ENCODE results near the gene SP140L.
"Not testable (repeated sequence)": the region's sequence is repeated elsewhere in the genome, so short reads cannot be mapped to it uniquely, and the experiment has no call there.

SP140L gene

GRCh38 chr2:230382108-230382507 lies 55.1 kb downstream of the SP140L start:
- DNase-seq (ENCODE audit: low spot score), result no peak
- in situ Hi-C loops (cut with MboI; ENCODE audit: low pct_unique_long_range_greater_than_20kb, low sequenced_read_pairs, unreplicated experiment), result no loop called here
- no peak for TF ChIP-seq CTCF (IDR thresholded peaks at IDR 0.05; ENCODE audit: extremely low read depth, insufficient read depth, missing control alignments)

- no peak for DNase-seq (ENCODE audit: low spot score)
- no peak for TF ChIP-seq CTCF (IDR thresholded peaks at IDR 0.05; ENCODE audit: extremely low read depth, insufficient read depth, missing control alignments)
- in situ Hi-C loops (cut with MboI; ENCODE audit: low pct_unique_long_range_greater_than_20kb, low sequenced_read_pairs, unreplicated experiment), result no loop called here
These were observed 56.5 kb downstream of the SP140L start for GRCh38 chr2:230383453-230383852.

- DNase-seq (ENCODE audit: low spot score), result no peak
- in situ Hi-C loops (cut with MboI; ENCODE audit: low pct_unique_long_range_greater_than_20kb, low sequenced_read_pairs, unreplicated experiment), result no loop called here
- TF ChIP-seq CTCF (IDR thresholded peaks at IDR 0.05; ENCODE audit: extremely low read depth, insufficient read depth, missing control alignments), result no peak
These were observed 58.0 kb downstream of the SP140L start for GRCh38 chr2:230384986-230385385.

- in situ Hi-C loops (cut with MboI; ENCODE audit: low pct_unique_long_range_greater_than_20kb, low sequenced_read_pairs, unreplicated experiment), result no loop called here
- no peak for DNase-seq (ENCODE audit: low spot score)
- TF ChIP-seq CTCF (IDR thresholded peaks at IDR 0.05; ENCODE audit: extremely low read depth, insufficient read depth, missing control alignments), result no peak
These were observed 67.3 kb downstream of the SP140L start for GRCh38 chr2:230394301-230394700.

- in situ Hi-C loops (cut with MboI; ENCODE audit: low pct_unique_long_range_greater_than_20kb, low sequenced_read_pairs, unreplicated experiment); DNase-seq (ENCODE audit: low spot score): not testable (repeated sequence)
These were observed 71.7 kb downstream of the SP140L start for GRCh38 chr2:230398698-230399097.

- no peak for DNase-seq (ENCODE audit: low spot score)
- in situ Hi-C loops (cut with MboI; ENCODE audit: low pct_unique_long_range_greater_than_20kb, low sequenced_read_pairs, unreplicated experiment), result no loop called here
- no peak for TF ChIP-seq CTCF (IDR thresholded peaks at IDR 0.05; ENCODE audit: extremely low read depth, insufficient read depth, missing control alignments)
These were observed 73.0 kb downstream of the SP140L start for GRCh38 chr2:230400041-230400440.

GRCh38 chr2:230400454-230400853 lies 73.5 kb downstream of the SP140L start:
- no peak for TF ChIP-seq CTCF (IDR thresholded peaks at IDR 0.05; ENCODE audit: extremely low read depth, insufficient read depth, missing control alignments)
- DNase-seq (ENCODE audit: low spot score), result no peak
- in situ Hi-C loops (cut with MboI; ENCODE audit: low pct_unique_long_range_greater_than_20kb, low sequenced_read_pairs, unreplicated experiment), result no loop called here

GRCh38 chr2:230401026-230401425 lies 74.0 kb downstream of the SP140L start:
- DNase-seq (ENCODE audit: low spot score); in situ Hi-C loops (cut with MboI; ENCODE audit: low pct_unique_long_range_greater_than_20kb, low sequenced_read_pairs, unreplicated experiment): not testable (repeated sequence)
